Measurements from ENCODE around the gene BFSP2.

The BFSP2 gene

GRCh38 chr3:133424937-133425869 lies 25.3 kb downstream of the BFSP2 start:
- DNase-seq, result no peak

- no peak for DNase-seq
These were observed 26.0 kb downstream of the BFSP2 start for GRCh38 chr3:133425898-133426297.

GRCh38 chr3:133426721-133427120 lies 26.9 kb downstream of the BFSP2 start:
- DNase-seq, result no peak

GRCh38 chr3:133428552-133428951 lies 28.7 kb downstream of the BFSP2 start:
- no peak for DNase-seq

- no peak for DNase-seq
These were observed 29.2 kb downstream of the BFSP2 start for GRCh38 chr3:133429063-133429462.

GRCh38 chr3:133439563-133439962 lies 39.7 kb downstream of the BFSP2 start:
- DNase-seq, result no peak

- no peak for DNase-seq
These were observed 40.8 kb downstream of the BFSP2 start for GRCh38 chr3:133440652-133441051.

- no peak for DNase-seq
These were observed 42.0 kb downstream of the BFSP2 start for GRCh38 chr3:133441867-133442270.

- DNase-seq, result no peak
These were observed 42.7 kb downstream of the BFSP2 start for GRCh38 chr3:133442518-133442917.

GRCh38 chr3:133443649-133444422 lies 44.0 kb downstream of the BFSP2 start:
- peak; percentile 58 for DNase-seq

GRCh38 chr3:133444423-133444774 lies 44.5 kb downstream of the BFSP2 start:
- no peak for DNase-seq

GRCh38 chr3:133445108-133445507 lies 45.3 kb downstream of the BFSP2 start:
- DNase-seq, result no peak

GRCh38 chr3:133447750-133448477 lies 48.1 kb downstream of the BFSP2 start:
- no peak for DNase-seq

- DNase-seq, result no peak
These were observed 48.7 kb downstream of the BFSP2 start for GRCh38 chr3:133448478-133449122.

- no peak for DNase-seq
These were observed 51.5 kb downstream of the BFSP2 start for GRCh38 chr3:133451309-133451708.

- no peak for DNase-seq
These were observed 52.9 kb downstream of the BFSP2 start for GRCh38 chr3:133452641-133453319.

GRCh38 chr3:133453383-133453782 lies 53.5 kb downstream of the BFSP2 start:
- DNase-seq, result no peak

- no peak for DNase-seq
These were observed 55.4 kb downstream of the BFSP2 start for GRCh38 chr3:133455281-133455680.

GRCh38 chr3:133455960-133456359 lies 56.1 kb downstream of the BFSP2 start:
- DNase-seq, result no peak

GRCh38 chr3:133457025-133457424 lies 57.2 kb downstream of the BFSP2 start:
- DNase-seq, result no peak

GRCh38 chr3:133457465-133458067 lies 57.7 kb downstream of the BFSP2 start:
- no peak for DNase-seq

- DNase-seq, result no peak
These were observed 59.5 kb downstream of the BFSP2 start for GRCh38 chr3:133459400-133459799.

Measured in NCI-H1105 treated with DMSO at 0.1 percent for 48 hours (cell line).